Breast epithelium (tissue), 4 donors: ENCODE measurements around the gene ADAM23. TPM values are rescaled to one million over a fixed set of nuclear protein-coding genes. Genes with fewer than 3 reads are reported as not detected.

ENCODE experiments used
- DNase-seq, 2 donors: peaks; one replicate each; pipeline ENCODE4 v3.0.0-alpha.2; 2019; ENCODE audit warnings: low spot score in 2 of 2
- H3K27ac ChIP-seq, 2 donors: fragments of 200-600 bp; sonication (generic) in 1 of 2; one replicate each; pipeline ENCODE4 v1.5.1; 2016 to 2019; ENCODE audit warnings: mild to moderate bottlenecking in 1 of 2
- H3K27me3 ChIP-seq, 2 donors: fragments of 200-600 bp; sonication (generic) in 1 of 2; one replicate each; pipeline versions ENCODE4 v1.5.1 to v1.6.0; 2017 to 2019; ENCODE audit warnings: control low read depth in 1 of 2, mild to moderate bottlenecking in 1 of 2
- H3K36me3 ChIP-seq: fragments of 200-600 bp; one replicate; pipeline ENCODE4 v1.5.1; 2019
- H3K4me1 ChIP-seq, 2 donors: fragments of 200-600 bp; sonication (generic); one replicate each; pipeline ENCODE4 v1.5.1; 2016 to 2019; ENCODE audit warnings: control low read depth in 1 of 2
- H3K4me3 ChIP-seq, 3 donors: fragments of 200-600 bp; sonication (generic); 1 replicate in 2 of 3; 2 replicates in 1 of 3; pipeline ENCODE4 v1.5.1; 2016 to 2019; ENCODE audit warnings: mild to moderate bottlenecking in 3 of 3, moderate library complexity in 2 of 3
- H3K9me3 ChIP-seq, 2 donors: fragments of 200-600 bp; sonication (generic) in 1 of 2; one replicate each; pipeline ENCODE4 v1.5.1; 2016 to 2019; ENCODE audit warnings: control low read depth in 1 of 2
- CTCF ChIP-seq, 3 donors: fragments of 450-650 bp; IDR thresholded peaks; one replicate each; pipeline ENCODE4 v1.5.1; 2016 to 2017; ENCODE audit warnings: antibody characterized with exemption in 3 of 3, mild to moderate bottlenecking in 3 of 3, moderate library complexity in 3 of 3
- POLR2A ChIP-seq: fragments of 450-650 bp; IDR thresholded peaks from one replicate; pipeline ENCODE4 v1.6.1; 2016; ENCODE audit warnings: antibody characterized with exemption, mild to moderate bottlenecking, moderate library complexity
- POLR2AphosphoS5 ChIP-seq, 3 donors: sonication (generic); formaldehyde crosslinking; IDR thresholded peaks; one replicate each; pipeline ENCODE4 v1.6.1; 2017; ENCODE audit warnings: antibody characterized with exemption in 3 of 3
- intact Hi-C: fragments of 100-400 bp; cut with DNase I; formaldehyde crosslinking; loops from one replicate; pipeline ENCODE4 v1.15.1; 2023; ENCODE audit warnings: low total_unique reads
- total RNA-seq, 3 donors: library from RNA; depleted of rRNA; stranded (reverse); fragments of >200 nt; gene quantifications; one replicate each; pipeline ENCODE4 v1.1.0, GENCODE V29; 2016

The ADAM23 gene
- total RNA-seq, 3 donors from 2014 or later, result 0.48 to 2.5 (median 0.66) TPM

GRCh38 chr2:206597717-206598218, 154.4 kb downstream of the ADAM23 start:
- no peak overlapping the region for H3K27ac ChIP-seq
- TF ChIP-seq POLR2AphosphoS5 (IDR thresholded peaks at IDR 0.05), result no peak
- no peak for TF ChIP-seq POLR2A
- TF ChIP-seq CTCF (IDR thresholded peaks at IDR 0.05), result no peak
- DNase-seq, result no peak
- no peaks in the 10 kb centered on the region for H3K9me3 ChIP-seq
- intact Hi-C loops, result no loop called here
- H3K27me3 ChIP-seq, result no peaks in the 10 kb centered on the region
- no peak overlapping the region for H3K4me3 ChIP-seq
- H3K36me3 ChIP-seq, result no peaks in the 10 kb centered on the region
- no peaks in the 10 kb centered on the region for H3K4me1 ChIP-seq

GRCh38 chr2:206603243-206603642, 159.9 kb downstream of the ADAM23 start:
- no peak for TF ChIP-seq CTCF (IDR thresholded peaks at IDR 0.05)
- no peak for TF ChIP-seq POLR2A
- TF ChIP-seq POLR2AphosphoS5 (IDR thresholded peaks at IDR 0.05), result no peak
- Histone ChIP-seq H3K9me3 (no peaks in the 10 kb centered on the region), H3K27me3 (no peaks in the 10 kb centered on the region), H3K4me3 (no peak overlapping the region), H3K4me1 (no peaks in the 10 kb centered on the region), H3K36me3 (no peaks in the 10 kb centered on the region), H3K27ac (no peak overlapping the region)
- DNase-seq, result no peak
- intact Hi-C loops, result no loop called here

GRCh38 chr2:206610451-206610850, 167.1 kb downstream of the ADAM23 start:
- intact Hi-C loops, result no loop called here
- no peak for DNase-seq
- TF ChIP-seq POLR2A, result no peak
- no peak for TF ChIP-seq CTCF (IDR thresholded peaks at IDR 0.05)
- no peak overlapping the region for H3K4me3 ChIP-seq
- H3K9me3 ChIP-seq, result no peaks in the 10 kb centered on the region
- H3K27ac ChIP-seq, result no peak overlapping the region
- H3K27me3 ChIP-seq, result no peaks in the 10 kb centered on the region
- no peaks in the 10 kb centered on the region for H3K4me1 ChIP-seq
- H3K36me3 ChIP-seq, result no peaks in the 10 kb centered on the region

GRCh38 chr2:206611191-206611590, 167.9 kb downstream of the ADAM23 start:
- Histone ChIP-seq H3K9me3 (no peaks in the 10 kb centered on the region), H3K36me3 (no peaks in the 10 kb centered on the region), H3K4me3 (no peak overlapping the region), H3K27me3 (no peaks in the 10 kb centered on the region), H3K4me1 (no peaks in the 10 kb centered on the region), H3K27ac (no peak overlapping the region)
- intact Hi-C loops, result no loop called here
- TF ChIP-seq CTCF (IDR thresholded peaks at IDR 0.05) (no peak), POLR2A (no peak), POLR2AphosphoS5 (IDR thresholded peaks at IDR 0.05) (no peak)
- no peak for DNase-seq

GRCh38 chr2:206611736-206612135, 168.4 kb downstream of the ADAM23 start:
- Histone ChIP-seq H3K4me1 (no peaks in the 10 kb centered on the region), H3K4me3 (no peak overlapping the region), H3K9me3 (no peaks in the 10 kb centered on the region), H3K27ac (no peak overlapping the region), H3K36me3 (no peaks in the 10 kb centered on the region), H3K27me3 (no peaks in the 10 kb centered on the region)
- no peak for TF ChIP-seq POLR2AphosphoS5 (IDR thresholded peaks at IDR 0.05)
- DNase-seq, result no peak
- intact Hi-C loops, result no loop called here

- Histone ChIP-seq H3K4me1 (no peaks in the 10 kb centered on the region), H3K27ac (no peak overlapping the region), H3K4me3 (no peak overlapping the region), H3K9me3 (no peaks in the 10 kb centered on the region), H3K27me3 (no peaks in the 10 kb centered on the region), H3K36me3 (no peaks in the 10 kb centered on the region)
- intact Hi-C loops, result no loop called here
- TF ChIP-seq POLR2A (no peak), CTCF (IDR thresholded peaks at IDR 0.05) (no peak), POLR2AphosphoS5 (IDR thresholded peaks at IDR 0.05) (no peak)
- DNase-seq, result no peak
Measured at GRCh38 chr2:206614811-206615210, 171.5 kb downstream of the ADAM23 start.
